ENCODE results near the gene CRYL1. TPM values are rescaled to one million over a fixed set of nuclear protein-coding genes. Genes with fewer than 3 reads are reported as not detected.

Gene CRYL1
- total and polyA plus RNA-seq, 2 of the 13 experiments (the other 11 are each of a cell fraction or from before 2014, with no cell fraction given): 57.2 to 115 TPM

DNA sequence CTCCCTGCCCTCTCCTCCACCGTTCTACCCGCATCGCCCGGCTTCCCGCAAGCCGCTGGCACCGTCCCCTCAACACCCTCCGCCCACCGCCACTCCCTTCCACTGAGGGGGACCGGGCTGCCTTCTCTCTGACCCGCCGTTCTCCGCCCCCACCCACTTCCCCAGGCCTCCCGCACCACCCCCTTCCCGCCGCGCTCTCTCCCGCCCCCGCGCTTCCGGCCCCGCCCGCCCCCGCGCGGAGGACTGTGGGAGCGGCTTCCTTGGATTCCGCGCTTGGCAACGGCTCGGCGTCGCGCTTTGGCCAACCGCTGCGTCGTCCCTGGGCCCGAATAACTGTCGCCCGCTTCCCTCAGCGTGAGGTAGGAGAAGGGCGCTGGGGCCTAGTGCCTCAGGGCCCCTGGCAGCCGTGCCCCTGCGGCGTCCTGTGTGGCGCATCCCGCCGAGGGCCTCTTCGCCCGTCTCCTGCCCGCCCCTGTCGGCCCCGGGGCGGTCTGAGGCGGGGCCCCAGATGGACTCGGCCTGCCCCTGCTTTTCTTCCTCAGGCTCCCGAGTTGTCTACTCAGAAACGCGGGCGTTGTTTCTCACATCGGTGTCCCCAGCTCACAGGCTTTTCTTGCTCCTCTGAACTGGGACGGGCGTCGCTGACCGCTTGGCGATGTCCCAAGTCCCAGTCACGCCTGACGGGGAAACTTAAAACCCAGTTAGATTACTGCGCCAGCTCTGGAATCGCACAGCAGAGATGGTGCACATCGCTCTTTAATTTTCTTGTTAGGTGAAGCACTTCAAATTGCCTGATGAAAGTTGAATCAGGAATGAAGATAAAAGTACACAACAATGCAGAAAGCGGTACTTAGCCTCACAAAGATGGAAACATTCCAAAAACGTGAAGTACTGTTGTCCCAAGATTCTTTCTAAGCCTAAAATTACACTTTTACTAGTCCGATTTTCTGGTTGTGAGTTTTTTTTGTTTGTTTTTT is 41.5 kb upstream of the CRYL1 start, which contains the start of gene IFT88 (continued):
- TF ChIP-seq HNRNPK (IDR thresholded peaks at IDR 0.05; ENCODE audit: low read depth, low read length, poor library complexity, severe bottlenecking) (no peak), ZNF605 (CRISPR knock-in tag; IDR thresholded peaks at IDR 0.05) (no peak; the same call in 1 of the 2 replicates), ZNF703 (CRISPR knock-in tag; IDR thresholded peaks at IDR 0.05; ENCODE audit: borderline replicate concordance) (no peak), ZNF720 (CRISPR knock-in tag; IDR thresholded peaks at IDR 0.05) (no peak), ZNF468 (CRISPR knock-in tag; IDR thresholded peaks at IDR 0.05) (no peak), TMF1 (CRISPR knock-in tag; IDR thresholded peaks at IDR 0.05; ENCODE audit: low read depth) (no peak), MED1 (CRISPR knock-in tag; IDR thresholded peaks at IDR 0.05) (peak; percentile 48; the same call in 1 of the 2 replicates), ARNT (IDR thresholded peaks at IDR 0.05) (no peak), NBN (conservative IDR thresholded peaks at IDR 0.05) (no peak), SNAPC2 (CRISPR knock-in tag; IDR thresholded peaks at IDR 0.05) (no peak), ZFP1 (CRISPR knock-in tag; IDR thresholded peaks at IDR 0.05) (peak; percentile 63; the same call in 1 of the 2 replicates), BHLHE40 (IDR thresholded peaks at IDR 0.05; ENCODE audit: low read length) (no peak), EED (CRISPR knock-in tag; IDR thresholded peaks at IDR 0.05) (no peak)
- TF ChIP-seq, protein P1, sequence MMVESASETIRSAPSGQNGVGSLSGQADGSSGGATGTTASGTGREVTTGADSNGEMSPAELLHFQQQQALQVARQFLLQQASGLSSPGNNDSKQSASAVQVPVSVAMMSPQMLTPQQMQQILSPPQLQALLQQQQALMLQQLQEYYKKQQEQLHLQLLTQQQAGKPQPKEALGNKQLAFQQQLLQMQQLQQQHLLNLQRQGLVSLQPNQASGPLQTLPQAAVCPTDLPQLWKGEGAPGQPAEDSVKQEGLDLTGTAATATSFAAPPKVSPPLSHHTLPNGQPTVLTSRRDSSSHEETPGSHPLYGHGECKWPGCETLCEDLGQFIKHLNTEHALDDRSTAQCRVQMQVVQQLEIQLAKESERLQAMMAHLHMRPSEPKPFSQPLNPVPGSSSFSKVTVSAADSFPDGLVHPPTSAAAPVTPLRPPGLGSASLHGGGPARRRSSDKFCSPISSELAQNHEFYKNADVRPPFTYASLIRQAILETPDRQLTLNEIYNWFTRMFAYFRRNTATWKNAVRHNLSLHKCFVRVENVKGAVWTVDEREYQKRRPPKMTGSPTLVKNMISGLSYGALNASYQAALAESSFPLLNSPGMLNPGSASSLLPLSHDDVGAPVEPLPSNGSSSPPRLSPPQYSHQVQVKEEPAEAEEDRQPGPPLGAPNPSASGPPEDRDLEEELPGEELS (CRISPR knock-in tag; IDR thresholded peaks at IDR 0.05): peak; percentile 43
- TF ChIP-seq, protein P2, sequence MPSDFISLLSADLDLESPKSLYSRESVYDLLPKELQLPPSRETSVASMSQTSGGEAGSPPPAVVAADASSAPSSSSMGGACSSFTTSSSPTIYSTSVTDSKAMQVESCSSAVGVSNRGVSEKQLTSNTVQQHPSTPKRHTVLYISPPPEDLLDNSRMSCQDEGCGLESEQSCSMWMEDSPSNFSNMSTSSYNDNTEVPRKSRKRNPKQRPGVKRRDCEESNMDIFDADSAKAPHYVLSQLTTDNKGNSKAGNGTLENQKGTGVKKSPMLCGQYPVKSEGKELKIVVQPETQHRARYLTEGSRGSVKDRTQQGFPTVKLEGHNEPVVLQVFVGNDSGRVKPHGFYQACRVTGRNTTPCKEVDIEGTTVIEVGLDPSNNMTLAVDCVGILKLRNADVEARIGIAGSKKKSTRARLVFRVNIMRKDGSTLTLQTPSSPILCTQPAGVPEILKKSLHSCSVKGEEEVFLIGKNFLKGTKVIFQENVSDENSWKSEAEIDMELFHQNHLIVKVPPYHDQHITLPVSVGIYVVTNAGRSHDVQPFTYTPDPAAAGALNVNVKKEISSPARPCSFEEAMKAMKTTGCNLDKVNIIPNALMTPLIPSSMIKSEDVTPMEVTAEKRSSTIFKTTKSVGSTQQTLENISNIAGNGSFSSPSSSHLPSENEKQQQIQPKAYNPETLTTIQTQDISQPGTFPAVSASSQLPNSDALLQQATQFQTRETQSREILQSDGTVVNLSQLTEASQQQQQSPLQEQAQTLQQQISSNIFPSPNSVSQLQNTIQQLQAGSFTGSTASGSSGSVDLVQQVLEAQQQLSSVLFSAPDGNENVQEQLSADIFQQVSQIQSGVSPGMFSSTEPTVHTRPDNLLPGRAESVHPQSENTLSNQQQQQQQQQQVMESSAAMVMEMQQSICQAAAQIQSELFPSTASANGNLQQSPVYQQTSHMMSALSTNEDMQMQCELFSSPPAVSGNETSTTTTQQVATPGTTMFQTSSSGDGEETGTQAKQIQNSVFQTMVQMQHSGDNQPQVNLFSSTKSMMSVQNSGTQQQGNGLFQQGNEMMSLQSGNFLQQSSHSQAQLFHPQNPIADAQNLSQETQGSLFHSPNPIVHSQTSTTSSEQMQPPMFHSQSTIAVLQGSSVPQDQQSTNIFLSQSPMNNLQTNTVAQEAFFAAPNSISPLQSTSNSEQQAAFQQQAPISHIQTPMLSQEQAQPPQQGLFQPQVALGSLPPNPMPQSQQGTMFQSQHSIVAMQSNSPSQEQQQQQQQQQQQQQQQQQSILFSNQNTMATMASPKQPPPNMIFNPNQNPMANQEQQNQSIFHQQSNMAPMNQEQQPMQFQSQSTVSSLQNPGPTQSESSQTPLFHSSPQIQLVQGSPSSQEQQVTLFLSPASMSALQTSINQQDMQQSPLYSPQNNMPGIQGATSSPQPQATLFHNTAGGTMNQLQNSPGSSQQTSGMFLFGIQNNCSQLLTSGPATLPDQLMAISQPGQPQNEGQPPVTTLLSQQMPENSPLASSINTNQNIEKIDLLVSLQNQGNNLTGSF (CRISPR knock-in tag; IDR thresholded peaks at IDR 0.05): peak; percentile 84; the same call in 1 of the 2 replicates
- TF ChIP-seq, protein P3, sequence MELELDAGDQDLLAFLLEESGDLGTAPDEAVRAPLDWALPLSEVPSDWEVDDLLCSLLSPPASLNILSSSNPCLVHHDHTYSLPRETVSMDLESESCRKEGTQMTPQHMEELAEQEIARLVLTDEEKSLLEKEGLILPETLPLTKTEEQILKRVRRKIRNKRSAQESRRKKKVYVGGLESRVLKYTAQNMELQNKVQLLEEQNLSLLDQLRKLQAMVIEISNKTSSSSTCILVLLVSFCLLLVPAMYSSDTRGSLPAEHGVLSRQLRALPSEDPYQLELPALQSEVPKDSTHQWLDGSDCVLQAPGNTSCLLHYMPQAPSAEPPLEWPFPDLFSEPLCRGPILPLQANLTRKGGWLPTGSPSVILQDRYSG (CRISPR knock-in tag; IDR thresholded peaks at IDR 0.05): no peak
- TF ChIP-seq, protein P4, sequence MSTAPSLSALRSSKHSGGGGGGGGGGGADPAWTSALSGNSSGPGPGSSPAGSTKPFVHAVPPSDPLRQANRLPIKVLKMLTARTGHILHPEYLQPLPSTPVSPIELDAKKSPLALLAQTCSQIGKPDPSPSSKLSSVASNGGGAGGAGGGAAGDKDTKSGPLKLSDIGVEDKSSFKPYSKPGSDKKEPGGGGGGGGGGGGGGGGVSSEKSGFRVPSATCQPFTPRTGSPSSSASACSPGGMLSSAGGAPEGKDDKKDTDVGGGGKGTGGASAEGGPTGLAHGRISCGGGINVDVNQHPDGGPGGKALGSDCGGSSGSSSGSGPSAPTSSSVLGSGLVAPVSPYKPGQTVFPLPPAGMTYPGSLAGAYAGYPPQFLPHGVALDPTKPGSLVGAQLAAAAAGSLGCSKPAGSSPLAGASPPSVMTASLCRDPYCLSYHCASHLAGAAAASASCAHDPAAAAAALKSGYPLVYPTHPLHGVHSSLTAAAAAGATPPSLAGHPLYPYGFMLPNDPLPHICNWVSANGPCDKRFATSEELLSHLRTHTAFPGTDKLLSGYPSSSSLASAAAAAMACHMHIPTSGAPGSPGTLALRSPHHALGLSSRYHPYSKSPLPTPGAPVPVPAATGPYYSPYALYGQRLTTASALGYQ (CRISPR knock-in tag; IDR thresholded peaks at IDR 0.05): no peak; the same call in 1 of the 2 replicates
- TF ChIP-seq, protein P5, sequence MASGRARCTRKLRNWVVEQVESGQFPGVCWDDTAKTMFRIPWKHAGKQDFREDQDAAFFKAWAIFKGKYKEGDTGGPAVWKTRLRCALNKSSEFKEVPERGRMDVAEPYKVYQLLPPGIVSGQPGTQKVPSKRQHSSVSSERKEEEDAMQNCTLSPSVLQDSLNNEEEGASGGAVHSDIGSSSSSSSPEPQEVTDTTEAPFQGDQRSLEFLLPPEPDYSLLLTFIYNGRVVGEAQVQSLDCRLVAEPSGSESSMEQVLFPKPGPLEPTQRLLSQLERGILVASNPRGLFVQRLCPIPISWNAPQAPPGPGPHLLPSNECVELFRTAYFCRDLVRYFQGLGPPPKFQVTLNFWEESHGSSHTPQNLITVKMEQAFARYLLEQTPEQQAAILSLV (CRISPR knock-in tag; IDR thresholded peaks at IDR 0.05; ENCODE audit: borderline replicate concordance): peak; percentile 77; the same call in 1 of the 2 replicates

Data from HepG2 (cell line).